Activated CD8-positive, alpha-beta memory T cell treated with anti-CD3 and anti-CD28 coated beads for 1 hour (primary cell): Measurements from ENCODE around the gene BMI1.
"Not testable (repeated sequence)": the region's sequence is repeated elsewhere in the genome, so short reads cannot be mapped to it uniquely, and the experiment has no call there.

Source experiments
- DNase-seq, 2 donors: peaks; one replicate each; pipeline ENCODE4 v3.0.0-alpha.2; 2020; ENCODE audit warnings: low read depth in 1 of 2; ENCODE audit errors: extremely low read depth in 1 of 2

BMI1 gene

GRCh38 chr10:22338931-22339330 is 18.0 kb downstream of the BMI1 start:
- no peak for DNase-seq

GRCh38 chr10:22339761-22340328 is 18.9 kb downstream of the BMI1 start:
- no peak for DNase-seq

- DNase-seq, result no peak
Measured at GRCh38 chr10:22340329-22341189, 19.7 kb downstream of the BMI1 start.

GRCh38 chr10:22341190-22341925 is 20.5 kb downstream of the BMI1 start:
- no peak for DNase-seq

GRCh38 chr10:22341926-22342196 is 21.0 kb downstream of the BMI1 start:
- DNase-seq, result no peak

- DNase-seq, result no peak
Measured at GRCh38 chr10:22342421-22342820, 21.5 kb downstream of the BMI1 start.

GRCh38 chr10:22343731-22344130 is 22.8 kb downstream of the BMI1 start:
- DNase-seq, result no peak

GRCh38 chr10:22344249-22344648 is 23.4 kb downstream of the BMI1 start:
- DNase-seq, result no peak

- no peak for DNase-seq
Measured at GRCh38 chr10:22344781-22345300, 23.9 kb downstream of the BMI1 start.

GRCh38 chr10:22345301-22346095 is 24.6 kb downstream of the BMI1 start, which contains the start of gene SPAG6:
Gene SPAG6, plus strand, starts transcription at chr10:22345496. Its CDS starts 116 bp downstream, at chr10:22345612.
- peak in 1 of 2 donors; percentile 16 for DNase-seq

GRCh38 chr10:22346096-22346661 is 25.3 kb downstream of the BMI1 start:
- no peak for DNase-seq

- DNase-seq, result no peak
Measured at GRCh38 chr10:22349755-22350154, 28.9 kb downstream of the BMI1 start.

GRCh38 chr10:22351131-22351703 is 30.3 kb downstream of the BMI1 start:
- no peak for DNase-seq

GRCh38 chr10:22356324-22356873 is 35.5 kb downstream of the BMI1 start:
- DNase-seq, result no peak

- DNase-seq, result not testable (repeated sequence)
Measured at GRCh38 chr10:22357770-22358169, 36.9 kb downstream of the BMI1 start.

- no peak for DNase-seq
Measured at GRCh38 chr10:22363305-22363704, 42.4 kb downstream of the BMI1 start.

- DNase-seq, result no peak
Measured at GRCh38 chr10:22364407-22365140, 43.7 kb downstream of the BMI1 start.

GRCh38 chr10:22365233-22365632 is 44.3 kb downstream of the BMI1 start:
- DNase-seq, result no peak
